PC-3 (cell line): Measurements from ENCODE around the gene CLCN4.
A peak's percentile ranks its signal among the peaks of the same experiment; 100 is the strongest.

Experiments used
- EZH2phosphoT487 ChIP-seq: fragments of 300-600 bp; sonication (generic); IDR thresholded peaks from 2 replicates; pipeline ENCODE4 v1.6.1; 2018; ENCODE audit warnings: mild to moderate bottlenecking, antibody characterized with exemption, low read length, borderline replicate concordance
- TF ChIP-seq, protein P1 (sequence below): fragments of 300-600 bp; sonication (generic); conservative IDR thresholded peaks from 2 replicates; pipeline ENCODE4 v1.5.1; 2017; ENCODE audit warnings: antibody characterized with exemption, low read depth, mild to moderate bottlenecking, low read length

DNA sequence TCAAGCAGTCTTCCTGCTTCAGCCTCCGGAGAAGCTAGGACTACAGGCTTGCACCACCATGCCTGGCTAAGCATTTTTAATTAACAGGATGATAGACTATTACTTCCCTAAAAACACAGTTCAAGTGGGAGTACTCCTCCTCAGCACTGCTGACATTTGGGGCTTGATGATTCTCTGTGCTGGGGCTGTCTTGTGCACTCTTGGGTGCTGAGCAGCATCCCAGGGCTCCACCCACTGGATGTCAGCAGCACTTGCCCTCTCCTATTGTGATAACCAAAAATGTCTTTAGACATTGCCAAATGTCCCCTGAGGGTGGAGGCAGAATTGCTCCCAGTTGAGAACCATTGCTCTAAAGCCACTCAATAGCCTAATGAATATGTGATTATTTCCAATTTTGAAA, 60.4 kb downstream of the CLCN4 start:
- TF ChIP-seq, protein P1, sequence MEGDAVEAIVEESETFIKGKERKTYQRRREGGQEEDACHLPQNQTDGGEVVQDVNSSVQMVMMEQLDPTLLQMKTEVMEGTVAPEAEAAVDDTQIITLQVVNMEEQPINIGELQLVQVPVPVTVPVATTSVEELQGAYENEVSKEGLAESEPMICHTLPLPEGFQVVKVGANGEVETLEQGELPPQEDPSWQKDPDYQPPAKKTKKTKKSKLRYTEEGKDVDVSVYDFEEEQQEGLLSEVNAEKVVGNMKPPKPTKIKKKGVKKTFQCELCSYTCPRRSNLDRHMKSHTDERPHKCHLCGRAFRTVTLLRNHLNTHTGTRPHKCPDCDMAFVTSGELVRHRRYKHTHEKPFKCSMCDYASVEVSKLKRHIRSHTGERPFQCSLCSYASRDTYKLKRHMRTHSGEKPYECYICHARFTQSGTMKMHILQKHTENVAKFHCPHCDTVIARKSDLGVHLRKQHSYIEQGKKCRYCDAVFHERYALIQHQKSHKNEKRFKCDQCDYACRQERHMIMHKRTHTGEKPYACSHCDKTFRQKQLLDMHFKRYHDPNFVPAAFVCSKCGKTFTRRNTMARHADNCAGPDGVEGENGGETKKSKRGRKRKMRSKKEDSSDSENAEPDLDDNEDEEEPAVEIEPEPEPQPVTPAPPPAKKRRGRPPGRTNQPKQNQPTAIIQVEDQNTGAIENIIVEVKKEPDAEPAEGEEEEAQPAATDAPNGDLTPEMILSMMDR = 0 out of 2 replicates have a peak, but pooled peaks have one; percentile 12
- TF ChIP-seq EZH2phosphoT487 = no peak
